Measurements from ENCODE around the gene VPS54. TPM values are rescaled to one million over a fixed set of nuclear protein-coding genes. Genes with fewer than 3 reads are reported as not detected.
A peak's percentile ranks its signal among the peaks of the same experiment; 100 is the strongest.

Gene VPS54
- total RNA-seq, 1 donor from 2014 or later = 10.7 TPM

GRCh38 chr2:63882395-63883105, 136.7 kb downstream of the VPS54 start:
- DNase-seq (no peak), ATAC-seq (no peak)
- intact Hi-C loops (cut with micrococcal nuclease) = no loop called here

GRCh38 chr2:63881205-63881604, 138.0 kb downstream of the VPS54 start:
- ATAC-seq (no peak), DNase-seq (no peak)
- intact Hi-C loops (cut with micrococcal nuclease) = no loop called here

GRCh38 chr2:63880625-63881024, 138.6 kb downstream of the VPS54 start:
- intact Hi-C loops (cut with micrococcal nuclease) = no loop called here
- DNase-seq (no peak), ATAC-seq (no peak)

- ATAC-seq = no peak
- intact Hi-C loops (cut with micrococcal nuclease) = no loop called here
- no peak for DNase-seq
Observed at GRCh38 chr2:63879876-63880433, 139.3 kb downstream of the VPS54 start.

GRCh38 chr2:63878486-63878885, 140.7 kb downstream of the VPS54 start:
- ATAC-seq = no peak
- no peak for DNase-seq
- intact Hi-C loops (cut with micrococcal nuclease) = no loop called here

GRCh38 chr2:63876311-63876710, 142.9 kb downstream of the VPS54 start:
- no peak for DNase-seq
- ATAC-seq = no peak
- intact Hi-C loops (cut with micrococcal nuclease) = no loop called here

GRCh38 chr2:63875559-63876245, 143.5 kb downstream of the VPS54 start:
- intact Hi-C loops (cut with micrococcal nuclease) = no loop called here
- ATAC-seq (peak; percentile 84), DNase-seq (no peak)

GRCh38 chr2:63875131-63875527, 144.1 kb downstream of the VPS54 start:
- DNase-seq (no peak), ATAC-seq (peak; percentile 44)
- intact Hi-C loops (cut with micrococcal nuclease) = no loop called here

GRCh38 chr2:63874204-63875130, 144.8 kb downstream of the VPS54 start:
- no peak for ATAC-seq
- no peak for DNase-seq
- intact Hi-C loops (cut with micrococcal nuclease) = no loop called here

GRCh38 chr2:63872571-63873328, 146.5 kb downstream of the VPS54 start:
- no peak for DNase-seq
- intact Hi-C loops (cut with micrococcal nuclease) = no loop called here
- peak; percentile 68 for ATAC-seq

- ATAC-seq (no peak), DNase-seq (no peak)
- intact Hi-C loops (cut with micrococcal nuclease) = no loop called here
Observed at GRCh38 chr2:63871864-63872263, 147.4 kb downstream of the VPS54 start.

- peak; percentile 11 for ATAC-seq
- no peak for DNase-seq
- intact Hi-C loops (cut with micrococcal nuclease) = no loop called here
Observed at GRCh38 chr2:63870679-63871078, 148.5 kb downstream of the VPS54 start.

GRCh38 chr2:63866009-63866709, 153.1 kb downstream of the VPS54 start:
- DNase-seq = no peak
- no peak for ATAC-seq
- intact Hi-C loops (cut with micrococcal nuclease) = loop anchor here (10.0 kb wide), 1 partner anchor 171 kb away; no protein-coding TSS in a partner anchor

- no peak for ATAC-seq
- no peak for DNase-seq
- intact Hi-C loops (cut with micrococcal nuclease) = loop anchor here (10.0 kb wide), 1 partner anchor 170 kb away; no protein-coding TSS in a partner anchor
Observed at GRCh38 chr2:63865159-63865799, 153.9 kb downstream of the VPS54 start.

GRCh38 chr2:63863707-63864106, 155.5 kb downstream of the VPS54 start:
- no peak for DNase-seq
- ATAC-seq = peak; percentile 55
- intact Hi-C loops (cut with micrococcal nuclease) = loop anchor here (10.0 kb wide), 1 partner anchor 169 kb away; no protein-coding TSS in a partner anchor

GRCh38 chr2:63862806-63863205, 156.4 kb downstream of the VPS54 start:
- intact Hi-C loops (cut with micrococcal nuclease) = loop anchor here (10.0 kb wide), 1 partner anchor 168 kb away; no protein-coding TSS in a partner anchor
- DNase-seq (no peak), ATAC-seq (peak; percentile 47)

GRCh38 chr2:63861220-63861822, 157.9 kb downstream of the VPS54 start:
- DNase-seq (no peak), ATAC-seq (peak; percentile 61)
- intact Hi-C loops (cut with micrococcal nuclease) = loop anchor here (10.0 kb wide), 1 partner anchor 167 kb away; no protein-coding TSS in a partner anchor
